ENCODE measurements around the gene PCGF2. TPM values are rescaled to one million over a fixed set of nuclear protein-coding genes. Genes with fewer than 3 reads are reported as not detected.

PCGF2 gene
- total and polyA plus RNA-seq, 2 of the 8 experiments (the other 6 are each of a cell fraction or from before 2014, with no cell fraction given) = 42.1 to 93.3 TPM

GRCh38 chr17:38749223-38750043 lies 1.3 kb upstream of the PCGF2 start (continued):
- TF ChIP-seq HDAC6 (IDR thresholded peaks at IDR 0.05; ENCODE audit: low read depth, low read length) (no peak), SP2 (IDR thresholded peaks at IDR 0.05; ENCODE audit: low read length) (no peak), SIRT6 (IDR thresholded peaks at IDR 0.05; ENCODE audit: low read length) (no peak), GTF2F1 (IDR thresholded peaks at IDR 0.05; ENCODE audit: borderline replicate concordance, low read depth, low read length) (0 out of 2 replicates have a peak, but pooled peaks have one; percentile 61), CTCF (IDR thresholded peaks at IDR 0.05; ENCODE audit: control extremely low read depth in 1 of 3, insufficient read depth in 1 of 3, low read depth in 1 of 3, low read length in 3 of 3) (no peak), CHD1 (IDR thresholded peaks at IDR 0.05; ENCODE audit: low read depth, low read length) (no peak), NANOG (IDR thresholded peaks at IDR 0.05; ENCODE audit: insufficient read depth, low read depth, low read length, poor library complexity, severe bottlenecking) (no peak), ZNF274 (IDR thresholded peaks at IDR 0.05; ENCODE audit: borderline replicate concordance, extremely low read depth, low read length) (no peak), CBX5 (IDR thresholded peaks at IDR 0.05; ENCODE audit: low read depth, low read length) (no peak), TCF12 (IDR thresholded peaks at IDR 0.05; ENCODE audit: low read depth, low read length) (no peak), BACH1 (IDR thresholded peaks at IDR 0.05; ENCODE audit: low read length) (no peak), JUN (IDR thresholded peaks at IDR 0.05; ENCODE audit: low read depth, low read length) (no peak), MAFK (IDR thresholded peaks at IDR 0.05; ENCODE audit: low read depth, low read length) (no peak), RBBP5 (IDR thresholded peaks at IDR 0.05; ENCODE audit: borderline replicate concordance, low read depth, low read length) (peak; percentile 81; the same call in 1 of the 2 replicates), POLR2AphosphoS5 (IDR thresholded peaks at IDR 0.05; ENCODE audit: low read depth, low read length) (peak; percentile 21; the same call in 1 of the 2 replicates), EP300 (IDR thresholded peaks at IDR 0.05; ENCODE audit: borderline replicate concordance in 1 of 2, low read depth in 2 of 2, low read length in 2 of 2) (no peak; a peak in 1 of 3 replicates), MAX (IDR thresholded peaks at IDR 0.05) (peak; percentile 71), SRF (IDR thresholded peaks at IDR 0.05; ENCODE audit: low read depth, low read length) (no peak), KDM5A (IDR thresholded peaks at IDR 0.05; ENCODE audit: low read length) (no peak), JUND (IDR thresholded peaks at IDR 0.05; ENCODE audit: low read length) (no peak), SAP30 (IDR thresholded peaks at IDR 0.05; ENCODE audit: insufficient read depth, insufficient replicate concordance, low read length) (peak; percentile 14), NRF1 (IDR thresholded peaks at IDR 0.05; ENCODE audit: low read depth, low read length) (no peak)
